ENCODE results near the gene TXNDC16. TPM values are rescaled to one million over a fixed set of nuclear protein-coding genes. Genes with fewer than 3 reads are reported as not detected.

Gene TXNDC16
- total RNA-seq, 4 donors from 2014 or later, result 7.2 to 18.8 (median 14.7) TPM

- Histone ChIP-seq H3K27me3 (no peaks in the 10 kb centered on the region), H3K36me3 (peaks cover 0 to 18% (median 0%) of the 10 kb centered on the region in 3 donors), H3K4me3 (no peak overlapping the region), H3K4me1 (no peaks in the 10 kb centered on the region), H3K27ac (no peak overlapping the region), H3K9me3 (no peaks in the 10 kb centered on the region)
- WGBS, 2 donors, result 95 to 97% methylated on average over 2 of the region's 2 CpGs
- no peak for TF ChIP-seq POLR2A (IDR thresholded peaks at IDR 0.05)
- TF ChIP-seq CTCF (IDR thresholded peaks at IDR 0.05), result no peak
- no peak for TF ChIP-seq EP300 (IDR thresholded peaks at IDR 0.05)
- no peak for DNase-seq (ENCODE audit: low spot score in 2 of 2)
These were observed 122.9 kb downstream of the TXNDC16 start for GRCh38 chr14:52429451-52429850.

GRCh38 chr14:52427460-52427859 is 124.8 kb downstream of the TXNDC16 start:
- no peak for DNase-seq (ENCODE audit: low spot score in 2 of 2)
- Histone ChIP-seq H3K9me3 (no peaks in the 10 kb centered on the region), H3K27me3 (no peaks in the 10 kb centered on the region), H3K27ac (no peak overlapping the region), H3K36me3 (peaks cover 0 to 16% (median 0%) of the 10 kb centered on the region in 3 donors), H3K4me1 (no peaks in the 10 kb centered on the region), H3K4me3 (no peak overlapping the region)
- no peak for TF ChIP-seq CTCF (IDR thresholded peaks at IDR 0.05)
- 49 to 56% methylated on average over 1 of the region's 1 CpG for WGBS, 2 donors

GRCh38 chr14:52422650-52423356 is 129.5 kb downstream of the TXNDC16 start:
- TF ChIP-seq POLR2A (IDR thresholded peaks at IDR 0.05) (no peak), CTCF (IDR thresholded peaks at IDR 0.05) (no peak), EP300 (IDR thresholded peaks at IDR 0.05) (no peak)
- H3K4me3 ChIP-seq, result no peak overlapping the region
- no peaks in the 10 kb centered on the region for H3K9me3 ChIP-seq
- H3K27ac ChIP-seq, result no peak overlapping the region
- H3K4me1 ChIP-seq, result peaks cover 0 to 9% (median 0%) of the 10 kb centered on the region in 4 donors
- no peak for DNase-seq (ENCODE audit: low spot score in 2 of 2)
- 30 to 39% methylated on average over 2 of the region's 2 CpGs for WGBS, 2 donors
- H3K36me3 ChIP-seq, result no peaks in the 10 kb centered on the region
- H3K27me3 ChIP-seq, result no peaks in the 10 kb centered on the region

- WGBS, 2 donors, result 85 to 91% methylated on average over 2 of the region's 2 CpGs
- Histone ChIP-seq H3K4me3 (no peak overlapping the region), H3K36me3 (no peaks in the 10 kb centered on the region), H3K4me1 (peaks cover 0 to 9% (median 0%) of the 10 kb centered on the region in 4 donors), H3K27ac (no peak overlapping the region), H3K9me3 (no peaks in the 10 kb centered on the region), H3K27me3 (no peaks in the 10 kb centered on the region)
- DNase-seq (ENCODE audit: low spot score in 2 of 2), result no peak
- no peak for TF ChIP-seq EP300 (IDR thresholded peaks at IDR 0.05)
- TF ChIP-seq CTCF (IDR thresholded peaks at IDR 0.05), result no peak
- no peak for TF ChIP-seq POLR2A (IDR thresholded peaks at IDR 0.05)
These were observed 135.2 kb downstream of the TXNDC16 start for GRCh38 chr14:52417139-52417538.

- H3K4me1 ChIP-seq, result no peaks in the 10 kb centered on the region
- DNase-seq (ENCODE audit: low spot score in 2 of 2), result no peak
- TF ChIP-seq CTCF (IDR thresholded peaks at IDR 0.05) (no peak), POLR2A (IDR thresholded peaks at IDR 0.05) (no peak), EP300 (IDR thresholded peaks at IDR 0.05) (no peak)
- peak overlapping the region in 2 of 4 donors; percentile 4 to 9 for H3K4me3 ChIP-seq
- WGBS, 2 donors, result 58 to 63% methylated on average over 7 of the region's 7 CpGs
- no peaks in the 10 kb centered on the region for H3K9me3 ChIP-seq
- no peaks in the 10 kb centered on the region for H3K27me3 ChIP-seq
- H3K36me3 ChIP-seq, result no peaks in the 10 kb centered on the region
- no peak overlapping the region for H3K27ac ChIP-seq
These were observed 138.4 kb downstream of the TXNDC16 start for GRCh38 chr14:52413729-52414408.
